ENCODE results near the gene SCFD2.
A peak's percentile ranks its signal among the peaks of the same experiment; 100 is the strongest.
"Not testable (repeated sequence)": the region's sequence is repeated elsewhere in the genome, so short reads cannot be mapped to it uniquely, and the experiment has no call there.

SCFD2 gene

DNA sequence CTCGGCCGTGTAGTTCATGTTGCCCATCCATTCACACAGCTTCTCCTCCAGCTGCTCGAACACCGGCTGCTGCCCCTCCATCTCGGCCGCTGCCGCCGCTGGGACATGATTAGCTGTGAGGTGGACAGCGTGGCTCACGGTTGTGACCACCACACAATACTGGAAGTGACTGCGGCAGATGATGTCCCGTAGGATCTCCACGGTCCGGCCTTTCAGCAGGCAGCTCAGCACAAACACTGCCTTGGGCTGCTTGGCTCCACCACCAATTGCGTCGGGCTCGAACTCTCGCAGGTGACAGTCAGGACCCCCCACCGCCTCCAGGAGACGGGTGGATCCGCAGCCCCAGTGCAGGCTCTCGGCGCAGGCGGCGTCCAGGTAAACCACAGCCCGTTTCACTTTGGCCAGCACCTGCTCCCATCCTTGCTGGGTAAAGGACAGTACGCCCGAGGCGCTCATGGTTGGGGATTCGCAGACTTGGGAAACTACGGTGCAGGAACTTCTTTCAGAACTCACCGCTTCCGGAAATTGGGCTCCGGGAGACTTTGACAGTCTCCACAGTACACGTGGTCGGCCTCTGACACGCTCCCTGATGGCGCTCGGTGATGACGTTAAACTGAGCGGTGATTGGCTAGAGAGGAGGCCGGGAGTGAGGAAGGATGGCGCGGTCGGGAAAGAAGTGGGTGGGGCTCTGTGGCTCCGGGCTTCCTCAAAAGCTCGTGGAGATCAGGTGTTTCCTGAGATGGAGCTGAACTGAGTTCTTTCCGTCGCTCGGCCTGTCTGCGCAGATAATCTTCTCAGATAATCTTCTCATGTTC, at the start of gene SCFD2:
Gene SCFD2, minus strand, starts transcription at position 576 of the 815 bp plus-strand sequence.
- peak; percentile 93 for FAIRE-seq

DNA sequence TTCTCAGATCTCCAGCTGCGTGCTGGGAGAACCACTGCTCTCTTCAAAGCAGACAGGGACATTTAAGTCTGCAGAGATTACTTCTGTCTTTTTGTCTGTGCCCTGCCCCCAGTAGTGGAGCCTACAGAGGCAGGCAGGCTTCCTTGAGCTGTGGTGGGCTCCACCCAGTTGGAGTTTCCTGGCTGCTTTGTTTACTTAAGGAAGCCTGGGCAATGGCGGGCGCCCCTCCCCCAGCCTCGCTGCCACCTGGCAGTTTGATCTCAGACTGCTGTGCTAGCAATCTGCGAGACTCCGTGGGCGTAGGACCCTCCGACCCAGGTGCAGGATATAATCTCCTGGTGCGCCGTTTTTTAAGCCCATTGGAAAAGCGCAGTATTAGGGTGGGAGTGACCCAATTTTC, 43.6 kb upstream of the SCFD2 start:
- not testable (repeated sequence) for FAIRE-seq

DNA sequence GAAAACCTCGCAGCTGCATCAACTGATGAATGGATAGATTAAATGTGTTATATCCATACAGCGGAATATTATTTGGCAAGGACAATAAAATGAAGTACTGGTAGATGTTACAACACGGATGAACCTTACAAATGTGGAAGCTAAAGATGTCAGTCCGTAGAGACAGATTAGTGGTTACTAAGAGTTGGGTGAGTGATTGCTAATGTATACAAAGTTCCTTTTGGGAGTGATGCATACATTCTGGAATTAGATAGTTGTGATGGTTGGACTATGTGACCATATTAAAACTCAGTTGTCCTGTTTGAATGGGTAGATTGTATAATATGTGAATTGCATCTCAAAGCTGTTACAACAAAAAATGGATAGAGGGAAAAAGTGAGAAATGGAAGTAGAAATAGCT, 14.4 kb upstream of the SCFD2 start:
- FAIRE-seq: no peak

DNA sequence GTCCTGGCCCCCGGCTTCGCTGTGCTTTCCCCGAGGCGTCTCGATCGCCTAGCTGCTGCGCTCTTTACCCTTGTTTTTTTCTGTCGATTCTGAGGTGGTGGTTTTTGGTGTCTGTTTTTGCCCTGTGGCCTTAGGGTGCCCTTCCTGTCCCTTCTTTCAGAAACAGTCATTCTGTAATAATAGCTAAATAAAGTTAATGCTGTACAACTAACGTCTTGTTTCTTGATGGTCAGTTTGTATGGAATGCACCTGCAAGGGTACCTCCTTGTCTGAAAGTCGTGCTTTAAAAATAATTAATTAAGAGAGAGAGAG, 12.3 kb upstream of the SCFD2 start:
- no peak for FAIRE-seq

DNA sequence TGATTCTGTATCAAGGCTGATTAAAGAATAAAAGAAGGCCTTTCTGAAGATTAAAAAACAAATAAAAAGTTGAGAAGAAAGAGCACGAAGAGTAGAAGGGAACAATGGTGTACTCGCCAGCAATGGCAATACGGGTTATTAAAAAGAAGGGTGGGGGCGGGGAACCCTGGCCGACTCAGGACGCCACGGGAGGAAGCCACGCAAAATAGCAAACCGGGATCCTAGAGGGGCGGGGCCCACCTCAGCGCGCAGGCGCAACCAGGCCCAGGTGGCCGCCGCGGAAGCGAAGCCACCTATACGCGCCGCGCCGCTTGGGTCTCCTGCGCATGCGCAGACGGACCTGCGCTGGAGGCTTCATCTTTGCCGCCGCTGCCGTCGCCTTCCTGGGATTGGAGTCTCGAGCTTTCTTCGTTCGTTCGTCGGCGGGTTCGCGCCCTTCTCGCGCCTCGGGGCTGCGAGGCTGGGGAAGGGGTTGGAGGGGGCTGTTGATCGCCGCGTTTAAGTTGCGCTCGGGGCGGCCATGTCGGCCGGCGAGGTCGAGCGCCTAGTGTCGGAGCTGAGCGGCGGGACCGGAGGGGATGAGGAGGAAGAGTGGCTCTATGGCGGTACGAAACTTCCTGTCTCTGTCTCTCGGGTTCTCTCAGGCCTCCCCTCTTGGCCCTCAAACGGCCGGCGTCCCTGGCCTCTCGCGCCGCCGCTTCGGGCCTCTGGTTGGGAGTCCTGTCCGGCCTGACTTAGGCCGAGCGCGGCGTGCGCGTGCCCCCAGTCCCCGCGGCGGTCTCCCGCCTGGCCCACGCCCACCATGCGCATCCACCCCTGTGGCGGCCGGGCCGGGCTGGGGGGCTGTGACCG, 11.7 kb upstream of the SCFD2 start, which contains the start of gene FIP1L1:
Gene FIP1L1, plus strand, starts transcription at position 323 of the 852 bp plus-strand sequence. Its CDS starts 198 bp downstream, at position 521.
- FAIRE-seq: peak; percentile 78

DNA sequence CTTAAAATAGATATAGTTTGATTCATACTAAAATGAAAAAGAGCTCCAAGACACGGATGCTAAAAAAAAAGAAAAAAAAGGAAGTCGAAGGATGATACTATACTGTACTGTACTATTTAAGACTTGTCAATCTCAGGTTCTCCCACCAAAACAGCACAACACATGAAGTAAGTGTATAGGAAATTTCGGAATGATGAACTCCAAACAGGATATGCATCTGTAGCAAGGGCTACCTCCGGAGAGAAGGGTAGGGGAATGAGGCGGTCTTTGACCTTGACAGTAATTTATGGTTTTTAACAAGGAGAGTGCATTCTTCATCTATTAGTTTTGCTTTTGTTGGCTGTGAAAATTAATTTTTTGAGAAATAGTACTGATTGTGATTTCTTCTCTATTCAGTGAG, 11.0 kb upstream of the SCFD2 start:
- FAIRE-seq: no peak

DNA sequence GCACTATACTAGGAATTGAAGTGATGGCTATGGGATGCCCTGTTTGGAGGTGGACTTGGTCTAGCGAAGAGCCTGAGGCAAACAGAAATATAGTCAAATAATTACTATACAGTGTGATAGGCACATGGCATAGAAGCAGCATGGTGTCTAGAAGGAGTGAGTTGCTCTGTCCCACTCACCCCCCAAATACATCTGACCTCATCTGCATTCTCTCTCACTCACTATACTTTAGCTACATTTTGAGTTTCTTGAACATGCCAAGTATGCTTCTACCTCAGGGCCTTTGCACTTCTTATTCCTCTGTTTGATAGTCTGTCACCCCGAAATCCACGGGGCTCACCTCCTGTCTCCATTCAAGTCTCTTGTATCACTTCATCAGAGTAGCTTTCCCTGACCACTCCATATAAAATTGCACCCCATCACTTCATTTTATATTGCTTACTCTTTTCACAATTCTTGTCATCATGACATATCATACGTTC, 9.0 kb upstream of the SCFD2 start:
- no peak for FAIRE-seq

DNA sequence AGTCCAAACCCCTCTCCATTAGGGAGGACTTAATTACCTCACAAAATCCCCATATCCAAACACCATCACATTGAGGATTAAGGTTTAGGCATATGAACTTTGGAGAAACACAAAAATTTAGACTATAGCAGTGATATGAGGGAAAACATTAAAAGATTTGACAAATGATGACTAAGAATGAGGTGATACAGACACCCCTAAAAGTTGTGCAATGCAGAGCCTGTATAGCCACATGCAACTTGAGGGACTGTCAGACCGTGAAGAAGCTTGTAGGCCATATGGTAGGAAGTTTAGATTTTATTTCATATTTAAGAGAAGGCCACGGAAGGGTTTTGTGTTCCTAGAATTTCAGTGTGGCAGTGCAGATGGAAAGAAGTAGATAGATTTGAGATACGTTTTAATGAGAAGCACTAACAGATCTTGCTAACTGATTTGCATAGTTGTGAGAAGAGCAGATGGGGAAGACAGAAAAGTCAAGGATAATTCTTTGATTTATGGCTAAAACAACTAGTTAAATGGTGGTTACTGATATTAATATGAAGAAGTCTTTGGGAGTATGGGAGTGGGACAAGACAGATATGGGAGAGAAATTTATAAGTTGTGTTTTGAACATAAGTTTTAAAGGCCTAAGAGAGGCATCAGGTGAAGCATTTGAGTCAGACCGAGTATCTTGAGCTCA, 6.1 kb upstream of the SCFD2 start:
- FAIRE-seq: no peak

DNA sequence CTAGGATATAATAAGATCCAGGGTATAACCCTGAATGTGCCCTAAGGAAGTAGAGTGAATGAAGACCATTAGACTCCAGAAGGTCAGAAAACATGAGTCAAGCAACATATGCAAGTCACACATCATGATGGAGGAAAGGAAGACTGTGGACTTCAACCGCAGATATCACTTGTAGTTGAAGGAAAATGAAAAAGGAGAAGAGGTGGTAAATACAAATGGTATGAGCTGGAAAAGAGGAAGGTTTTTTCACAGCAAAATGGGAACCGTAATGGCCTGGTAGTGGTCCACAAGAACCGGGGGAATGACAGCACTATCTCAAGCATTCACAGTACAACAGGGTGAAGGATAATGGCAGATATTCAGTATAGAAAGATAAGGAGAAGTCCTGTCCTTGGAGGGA, 5.2 kb upstream of the SCFD2 start:
- FAIRE-seq: no peak

DNA sequence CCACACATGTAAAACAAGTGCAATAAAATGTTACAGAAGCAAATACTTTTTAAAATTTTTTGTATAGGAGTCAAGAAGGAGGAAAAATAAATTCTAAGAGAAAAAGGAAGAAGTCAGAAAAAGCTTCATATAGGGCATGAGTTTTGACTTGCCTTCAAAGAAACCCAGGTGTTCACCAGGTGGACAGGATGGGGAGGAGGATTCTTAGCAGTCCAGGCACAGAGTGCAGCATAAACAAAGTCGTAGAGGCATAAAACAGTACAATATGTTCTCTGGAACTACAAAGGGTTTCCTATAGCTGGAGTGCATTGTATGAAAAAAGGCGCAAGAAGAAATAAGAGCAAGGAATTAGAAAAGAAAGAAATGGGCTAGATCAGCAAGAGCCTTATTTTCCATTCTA, 1.9 kb upstream of the SCFD2 start:
- FAIRE-seq: no peak

DNA sequence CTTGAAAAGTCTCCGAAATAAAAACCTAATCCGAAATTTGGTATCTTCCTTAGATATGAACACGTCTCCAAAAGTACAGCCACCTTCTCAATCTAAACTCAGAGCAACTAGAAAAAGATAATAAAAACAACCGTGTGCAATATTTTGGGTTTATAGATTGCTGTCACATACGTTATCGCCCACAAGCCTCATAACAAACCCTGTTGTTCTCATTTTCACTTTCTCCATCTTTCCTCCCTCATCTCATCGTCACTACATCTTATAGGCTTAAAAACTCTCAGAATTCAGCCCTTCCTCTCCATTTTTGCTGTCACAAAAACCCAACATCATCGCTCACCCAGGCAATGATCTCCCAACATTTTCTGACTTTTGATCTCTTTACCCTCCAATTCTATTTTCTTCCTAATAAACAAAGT, 448 bp upstream of the SCFD2 start:
- FAIRE-seq: no peak

DNA sequence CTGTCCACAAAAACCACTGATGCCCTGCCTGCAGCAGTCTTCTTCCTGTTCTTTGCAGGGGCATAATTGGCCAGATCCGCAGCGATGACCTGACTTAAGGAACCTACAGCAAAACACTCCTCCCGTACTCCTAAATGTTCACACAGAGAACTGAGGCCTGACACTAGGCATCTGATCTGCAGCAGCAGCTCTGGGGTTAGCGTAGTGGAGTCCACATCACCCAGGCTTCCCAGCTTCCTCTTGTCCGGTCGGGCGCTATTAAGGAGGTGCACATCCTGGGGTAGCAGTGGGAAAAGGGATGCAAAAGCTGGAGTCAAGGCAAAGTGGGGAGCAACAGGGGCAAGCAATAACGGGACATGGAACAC, 758 bp downstream of the SCFD2 start:
- FAIRE-seq: no peak

DNA sequence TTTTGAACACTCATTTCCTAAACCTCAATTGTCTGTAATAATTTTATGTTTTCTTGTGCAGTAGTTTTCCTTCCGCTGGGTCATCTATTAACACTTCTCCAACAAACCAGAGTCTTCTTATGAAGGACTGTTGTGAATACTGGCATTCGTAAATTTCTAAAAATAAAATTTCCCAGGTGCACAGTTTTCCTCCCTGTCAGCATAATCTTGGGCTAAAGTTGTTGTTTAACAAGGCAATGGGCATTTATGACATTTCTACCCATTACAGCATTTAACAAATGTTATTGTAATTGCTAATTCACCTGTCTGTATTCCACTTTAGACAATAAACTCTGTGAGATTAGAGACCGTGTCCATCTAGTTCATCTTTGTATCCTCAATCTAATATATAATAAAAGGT, 1.2 kb downstream of the SCFD2 start:
- no peak for FAIRE-seq

DNA sequence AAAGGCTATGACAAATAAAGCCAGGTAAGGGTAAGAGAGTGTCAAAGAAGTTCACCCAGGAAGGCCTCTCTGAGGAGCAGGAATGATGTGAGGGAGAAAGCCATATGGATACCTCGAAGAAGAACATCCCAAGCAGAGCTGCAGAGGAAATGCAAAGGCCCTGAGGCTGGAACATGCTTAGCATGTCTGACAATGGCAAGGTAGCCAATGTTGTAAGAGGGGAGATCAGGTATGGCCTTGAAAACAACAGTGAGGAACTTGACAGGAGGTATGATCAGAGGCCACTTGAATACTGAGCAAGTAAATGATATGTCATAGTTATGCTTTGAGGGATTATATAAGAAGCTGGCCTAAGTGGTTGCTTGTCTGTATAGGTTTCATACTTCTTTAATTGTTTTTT, 3.8 kb downstream of the SCFD2 start:
- FAIRE-seq: no peak

DNA sequence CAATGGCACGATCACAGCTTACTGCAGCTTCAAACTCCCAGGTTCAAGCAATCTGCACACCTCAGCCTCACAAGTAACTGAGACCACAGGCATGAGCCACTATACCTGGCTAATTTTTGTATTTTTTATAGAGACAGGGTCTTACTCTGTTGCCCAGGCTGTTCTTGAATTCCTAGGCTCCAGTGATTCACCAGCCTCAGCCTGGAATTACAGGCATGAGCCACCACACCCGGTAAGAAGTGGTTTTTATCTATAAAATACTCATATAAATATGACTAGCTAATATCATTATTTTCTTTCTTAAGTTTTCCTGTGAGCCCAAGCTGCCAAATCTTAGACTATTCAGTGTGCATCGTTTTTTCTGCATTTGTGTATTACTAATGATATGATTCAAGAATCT, 4.4 kb downstream of the SCFD2 start:
- no peak for FAIRE-seq

DNA sequence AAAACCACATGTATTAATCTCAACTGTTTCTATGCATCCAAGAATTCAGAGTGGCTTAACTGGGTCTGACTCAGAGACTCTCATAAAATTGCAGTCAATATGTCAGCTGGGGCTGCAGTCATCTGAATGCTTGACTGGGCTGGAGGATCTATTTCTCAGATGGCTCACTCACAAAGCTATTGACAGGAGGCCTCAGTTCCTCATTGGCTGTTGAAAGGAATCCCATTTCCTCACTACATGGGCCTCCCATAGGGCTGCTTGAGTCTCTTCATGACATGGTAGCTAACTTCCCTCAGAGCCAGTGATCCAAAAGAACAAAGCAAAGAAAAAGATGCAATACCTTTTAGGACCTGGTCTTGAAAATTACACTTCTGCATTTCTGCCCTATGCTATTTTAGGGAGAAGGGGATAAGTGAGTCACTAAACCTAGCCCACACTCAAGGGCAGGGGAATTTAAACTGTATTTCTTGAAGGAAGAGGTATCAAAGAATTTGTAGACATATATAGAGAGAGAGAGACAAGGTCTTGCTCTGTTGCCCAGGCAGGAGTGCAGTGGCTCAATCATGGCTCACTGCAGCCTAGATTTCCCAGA, 9.8 kb downstream of the SCFD2 start:
- no peak for FAIRE-seq

DNA sequence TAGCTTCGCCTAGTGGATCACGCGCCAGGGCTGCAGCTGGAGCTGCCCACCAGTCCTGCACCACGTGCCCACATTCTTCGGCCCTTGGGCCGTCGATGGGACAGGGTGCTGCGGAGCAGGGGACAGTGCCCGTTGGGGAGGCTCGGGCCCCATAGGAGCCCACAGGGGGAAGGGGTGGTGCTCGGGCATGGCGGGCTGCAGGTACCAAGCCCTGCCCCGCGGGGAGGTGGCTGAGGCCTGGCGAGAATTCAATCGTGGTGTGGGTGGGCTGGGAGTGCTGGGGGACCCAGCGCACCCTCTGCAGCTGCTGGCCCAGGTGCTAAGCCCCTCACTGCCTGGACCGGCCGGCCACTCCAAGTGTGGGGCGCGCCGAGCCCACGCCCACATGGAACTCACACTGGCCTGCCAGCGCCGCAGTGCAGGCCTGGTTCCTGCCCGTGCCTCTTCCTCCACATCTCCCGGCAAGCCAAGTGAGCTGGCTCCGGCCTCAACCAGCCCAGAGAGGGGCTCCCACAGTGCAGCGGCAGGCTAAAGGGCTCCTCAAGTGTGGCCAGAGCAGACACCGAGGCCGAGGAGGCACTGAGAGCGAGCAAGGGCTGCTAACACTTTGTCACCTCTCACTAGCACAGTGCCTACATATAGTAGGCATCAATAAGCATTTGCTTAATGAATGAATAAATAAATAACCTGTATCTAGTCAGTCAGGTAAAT, 11.7 kb downstream of the SCFD2 start:
- FAIRE-seq: no peak

DNA sequence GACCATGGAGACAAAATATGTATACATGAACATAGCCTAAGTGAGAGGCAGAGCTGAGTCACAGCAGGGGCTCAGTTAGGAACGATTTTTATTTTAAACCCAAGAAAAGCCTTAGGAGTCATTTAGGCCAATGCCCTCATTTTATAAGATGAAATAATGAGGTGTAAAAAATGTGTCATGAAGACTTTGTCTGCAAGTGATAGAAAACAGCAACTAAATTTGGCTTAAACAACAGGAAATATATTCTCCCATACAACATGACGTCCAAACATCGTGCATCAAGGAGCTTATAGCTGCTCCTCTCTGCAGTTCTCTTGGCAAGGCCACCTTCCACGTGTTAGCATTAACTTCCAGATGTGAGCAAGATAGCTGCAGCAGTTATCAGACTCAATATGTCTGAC, 16.8 kb downstream of the SCFD2 start:
- no peak for FAIRE-seq

DNA sequence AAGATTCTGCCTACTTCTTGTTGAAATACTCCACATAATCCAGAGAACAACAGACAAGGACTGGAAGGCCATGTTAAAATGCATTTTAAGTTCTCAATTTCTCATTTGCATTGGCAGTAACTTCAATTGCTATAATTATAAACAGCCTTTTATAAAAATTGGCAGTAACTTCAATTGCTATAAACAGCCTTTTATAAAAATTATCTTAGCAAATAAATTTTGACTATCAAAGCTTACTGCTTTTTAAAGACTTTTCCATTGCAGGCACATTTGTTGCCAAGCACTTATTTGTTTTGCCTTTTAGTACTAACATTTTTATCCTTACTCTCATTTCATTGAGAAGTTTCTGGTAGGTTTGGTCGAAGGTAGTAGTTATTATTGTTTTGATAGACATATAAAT, 17.8 kb downstream of the SCFD2 start:
- no peak for FAIRE-seq

DNA sequence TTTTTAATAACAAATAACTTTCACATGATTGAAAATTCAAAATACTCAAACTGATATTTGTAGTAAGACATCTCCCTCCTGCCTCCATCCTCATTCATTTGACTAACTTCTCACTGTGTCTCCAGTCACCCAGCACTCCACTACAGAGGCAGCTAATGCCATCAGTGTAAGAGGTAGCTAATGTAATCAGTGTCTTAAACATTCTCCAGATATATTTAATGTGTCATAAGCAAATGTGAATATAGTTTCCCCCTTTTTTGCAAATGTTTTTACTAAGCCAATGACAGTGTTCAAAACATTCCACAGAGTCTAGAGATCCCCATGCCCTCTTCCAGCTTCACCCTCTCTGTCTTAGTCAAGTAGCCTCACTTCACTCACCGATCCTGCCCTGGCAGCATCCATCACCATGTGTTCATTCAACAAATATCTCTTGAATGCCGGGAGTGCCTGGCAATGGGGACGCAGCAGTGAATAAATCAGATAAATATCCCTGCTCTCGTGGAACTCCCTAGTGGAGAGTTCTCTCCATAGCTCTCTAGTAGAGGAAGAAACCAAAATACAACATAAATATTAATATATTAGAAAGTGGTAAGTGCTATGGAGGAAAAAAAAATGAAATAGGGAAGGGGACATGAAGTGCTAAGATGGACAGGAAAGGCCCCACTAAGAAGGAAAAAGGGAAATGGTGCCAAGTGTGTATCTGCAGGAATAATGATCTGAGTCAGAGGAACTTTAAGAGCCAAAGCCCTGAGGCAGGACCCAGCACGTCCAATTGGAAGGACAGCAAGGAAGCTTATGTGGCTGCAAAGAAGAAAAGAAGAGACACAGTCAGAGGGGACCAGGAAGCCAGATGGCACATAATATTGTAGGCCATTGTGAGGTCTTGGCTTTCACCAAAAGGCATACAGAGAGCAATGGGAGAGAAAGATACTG, 18.7 kb downstream of the SCFD2 start:
- no peak for FAIRE-seq

DNA sequence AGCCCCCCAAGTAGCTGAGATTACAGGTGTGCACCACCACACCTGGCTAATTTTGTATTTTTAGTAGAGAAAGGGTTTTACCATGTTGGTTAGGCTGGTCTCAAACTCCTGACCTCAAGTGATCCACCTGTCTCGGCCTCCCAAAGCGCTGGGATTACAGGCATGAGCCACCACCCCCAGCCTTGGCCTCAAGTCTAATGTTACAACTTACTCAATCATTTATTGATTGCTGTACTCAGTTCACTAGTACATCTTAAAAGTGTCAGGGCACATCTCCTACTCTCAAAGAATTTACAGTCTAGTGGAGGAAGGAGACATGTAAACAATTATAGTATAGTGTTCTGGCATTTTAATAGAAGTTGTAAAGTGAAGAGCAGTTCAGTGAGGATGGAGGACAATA, 19.5 kb downstream of the SCFD2 start:
- FAIRE-seq: not testable (repeated sequence)
